Stimulated activated memory B cell treated with anti-CD40 and anti-IgM and Interleukin-4, amounts not matched to agents 10 μg/mL and 1 μg/mL and 100 μg/mL, for 72 hours (primary cell): ENCODE results near the gene SYT8.
"Not testable (repeated sequence)": the region's sequence is repeated elsewhere in the genome, so short reads cannot be mapped to it uniquely, and the experiment has no call there.

Experiments
- ATAC-seq: fragments of 150-1000 bp; cut with Tn5 transposase; 2 replicates; pipeline ENCODE4 v1.10.0; 2021
- H3K27ac Mint-ChIP-seq: one replicate; pipeline ENCODE4 v1.8.0; 2022; ENCODE audit warnings: mild to moderate bottlenecking, mixed read lengths
- H3K27me3 Mint-ChIP-seq: one replicate; pipeline ENCODE4 v1.8.0; 2022; ENCODE audit warnings: mixed read lengths
- H3K36me3 Mint-ChIP-seq: one replicate; pipeline ENCODE4 v1.8.0; 2022; ENCODE audit warnings: mixed read lengths
- H3K4me1 Mint-ChIP-seq: one replicate; pipeline ENCODE4 v1.8.0; 2022; ENCODE audit warnings: mixed read lengths
- H3K4me3 Mint-ChIP-seq: one replicate; pipeline ENCODE4 v1.8.0; 2022; ENCODE audit warnings: mild to moderate bottlenecking, moderate library complexity, mixed read lengths
- H3K9me3 Mint-ChIP-seq: one replicate; pipeline ENCODE4 v1.8.0; 2022; ENCODE audit warnings: mixed read lengths

The SYT8 gene

GRCh38 chr11:1866226-1866625 is 31.4 kb downstream of the SYT8 start:
- no peak overlapping the region for H3K4me3 Mint-ChIP-seq

GRCh38 chr11:1866776-1867175 is 32.0 kb downstream of the SYT8 start:
- H3K36me3 Mint-ChIP-seq = peaks cover 27% of the 10 kb centered on the region
- H3K27ac Mint-ChIP-seq = no peak overlapping the region
- no peaks in the 10 kb centered on the region for H3K27me3 Mint-ChIP-seq
- ATAC-seq = no peak
- no peak overlapping the region for H3K4me3 Mint-ChIP-seq
- no peaks in the 10 kb centered on the region for H3K9me3 Mint-ChIP-seq
- H3K4me1 Mint-ChIP-seq = no peaks in the 10 kb centered on the region

More at GRCh38 chr11:1866226-1866625, 31.4 kb downstream of the SYT8 start:
- H3K4me1 Mint-ChIP-seq = no peaks in the 10 kb centered on the region
- H3K27ac Mint-ChIP-seq = no peak overlapping the region
- ATAC-seq = no peak
- no peaks in the 10 kb centered on the region for H3K9me3 Mint-ChIP-seq
- H3K27me3 Mint-ChIP-seq = no peaks in the 10 kb centered on the region
- H3K36me3 Mint-ChIP-seq = peaks cover 27% of the 10 kb centered on the region

DNA sequence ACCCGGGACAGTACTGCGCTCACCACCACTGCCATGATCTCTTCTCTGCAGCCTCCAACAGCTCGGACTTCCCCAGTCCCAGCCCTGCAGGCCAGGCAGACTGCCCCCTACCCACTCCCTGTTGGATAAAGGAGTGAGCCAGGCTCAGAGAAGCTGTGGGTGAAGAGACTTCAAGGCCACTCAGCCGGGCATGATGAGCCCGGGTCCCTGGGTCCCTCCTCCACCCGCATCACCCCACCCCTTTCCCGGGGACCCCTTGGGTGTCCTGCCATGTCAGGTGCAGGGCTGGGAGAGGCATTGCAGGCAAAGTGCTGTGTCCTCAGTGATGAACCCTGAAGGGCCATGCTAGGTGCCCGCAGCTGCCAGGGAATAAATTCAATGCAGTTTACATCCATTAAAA is 32.6 kb downstream of the SYT8 start:
- H3K4me3 Mint-ChIP-seq = no peak overlapping the region
- no peaks in the 10 kb centered on the region for H3K9me3 Mint-ChIP-seq
- H3K36me3 Mint-ChIP-seq = peaks cover 31% of the 10 kb centered on the region

GRCh38 chr11:1868056-1868635 is 33.4 kb downstream of the SYT8 start:
- H3K4me1 Mint-ChIP-seq = no peaks in the 10 kb centered on the region
- no peaks in the 10 kb centered on the region for H3K9me3 Mint-ChIP-seq
- peak overlapping the region; percentile 57 for H3K27ac Mint-ChIP-seq
- ATAC-seq = no peak
- no peak overlapping the region for H3K4me3 Mint-ChIP-seq
- H3K36me3 Mint-ChIP-seq = peaks cover 36% of the 10 kb centered on the region
- H3K27me3 Mint-ChIP-seq = no peaks in the 10 kb centered on the region

More for the DNA sequence above, 32.6 kb downstream of the SYT8 start:
- H3K4me1 Mint-ChIP-seq = no peaks in the 10 kb centered on the region
- H3K27me3 Mint-ChIP-seq = no peaks in the 10 kb centered on the region
- no peak overlapping the region for H3K27ac Mint-ChIP-seq
- no peak for ATAC-seq

GRCh38 chr11:1868636-1869291 is 34.0 kb downstream of the SYT8 start:
- no peaks in the 10 kb centered on the region for H3K27me3 Mint-ChIP-seq

GRCh38 chr11:1869427-1870325 is 34.9 kb downstream of the SYT8 start:
- Mint-ChIP-seq H3K27me3 (no peaks in the 10 kb centered on the region), H3K36me3 (peaks cover 36% of the 10 kb centered on the region), H3K4me1 (no peaks in the 10 kb centered on the region), H3K4me3 (peak overlapping the region; percentile 25), H3K9me3 (no peaks in the 10 kb centered on the region), H3K27ac (peak overlapping the region; percentile 57)
- ATAC-seq = no peak

More at GRCh38 chr11:1868636-1869291, 34.0 kb downstream of the SYT8 start:
- Mint-ChIP-seq H3K27ac (peak overlapping the region; percentile 57), H3K9me3 (no peaks in the 10 kb centered on the region), H3K4me1 (no peaks in the 10 kb centered on the region), H3K36me3 (peaks cover 36% of the 10 kb centered on the region), H3K4me3 (peak overlapping the region; percentile 25)
- peak; percentile 64 for ATAC-seq

DNA sequence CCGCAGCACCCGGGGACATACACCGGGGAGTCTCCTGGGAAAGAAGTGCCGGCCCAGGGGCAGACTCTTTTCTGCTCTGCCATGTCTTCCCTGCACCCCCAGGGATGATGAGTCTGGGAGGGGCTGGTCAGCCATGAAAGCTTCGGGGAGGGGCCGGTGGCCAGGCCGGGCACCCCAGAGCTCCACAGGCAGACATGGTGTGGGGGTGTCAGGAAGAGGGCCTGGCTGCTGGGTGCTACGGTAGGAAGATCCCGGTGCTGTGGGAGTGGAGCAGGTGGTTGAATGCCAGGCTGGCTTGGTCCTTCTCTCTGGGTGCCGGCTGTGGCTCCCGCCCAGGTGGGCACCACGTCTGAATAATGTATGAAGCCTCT is 35.5 kb downstream of the SYT8 start:
- H3K36me3 Mint-ChIP-seq = peaks cover 35% of the 10 kb centered on the region
- peaks cover 4% of the 10 kb centered on the region for H3K4me1 Mint-ChIP-seq
- no peak for ATAC-seq
- peak overlapping the region; percentile 57 for H3K27ac Mint-ChIP-seq
- no peaks in the 10 kb centered on the region for H3K27me3 Mint-ChIP-seq
- no peaks in the 10 kb centered on the region for H3K9me3 Mint-ChIP-seq
- peak overlapping the region; percentile 22 for H3K4me3 Mint-ChIP-seq

DNA sequence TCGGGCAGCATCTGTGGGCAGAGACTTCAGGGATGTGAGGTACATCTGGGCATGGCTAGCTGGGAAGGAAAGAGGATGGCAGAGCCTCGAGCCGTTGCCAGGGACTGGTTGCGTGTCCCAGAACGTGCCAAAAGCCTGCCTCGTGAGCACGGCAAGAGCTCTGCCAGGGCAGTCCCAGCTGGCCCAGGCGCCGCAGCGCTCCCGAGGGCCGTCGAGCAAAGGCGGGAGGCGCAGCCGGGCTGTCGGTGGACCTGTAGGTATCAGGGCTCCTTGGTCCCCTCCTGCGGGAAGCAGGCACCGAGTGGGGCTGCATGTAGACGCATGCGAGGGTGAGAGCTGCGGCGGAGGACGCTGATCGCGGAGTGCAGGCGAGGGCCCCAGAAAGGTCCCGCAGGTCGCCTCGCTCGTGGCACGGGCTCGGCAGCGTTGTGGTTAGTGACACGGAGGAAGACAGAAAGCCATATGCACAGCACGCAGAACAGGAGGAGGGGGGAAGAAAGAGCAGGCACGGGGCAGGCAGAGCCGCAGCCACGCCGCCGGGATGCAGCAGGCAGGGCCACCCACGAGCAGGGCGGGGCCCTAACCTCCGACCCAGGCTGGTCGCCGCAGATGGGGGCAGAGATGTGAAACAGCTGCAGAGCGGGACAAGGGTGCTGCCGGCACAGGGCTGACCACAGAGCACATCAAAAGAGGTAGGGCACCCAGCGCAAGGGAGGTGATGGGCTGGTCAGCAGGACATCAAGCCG is 36.1 kb downstream of the SYT8 start:
- Mint-ChIP-seq H3K4me1 (peaks cover 9% of the 10 kb centered on the region), H3K9me3 (no peaks in the 10 kb centered on the region), H3K27me3 (no peaks in the 10 kb centered on the region), H3K4me3 (no peak overlapping the region), H3K36me3 (peaks cover 29% of the 10 kb centered on the region), H3K27ac (peak overlapping the region; percentile 57)
- ATAC-seq = no peak

- ATAC-seq = no peak
- Mint-ChIP-seq H3K9me3 (no peaks in the 10 kb centered on the region), H3K36me3 (peaks cover 25% of the 10 kb centered on the region), H3K27ac (peak overlapping the region; percentile 57), H3K4me1 (peaks cover 16% of the 10 kb centered on the region), H3K4me3 (peak overlapping the region; percentile 23), H3K27me3 (no peaks in the 10 kb centered on the region)
Observed at GRCh38 chr11:1871531-1871930, 36.7 kb downstream of the SYT8 start.

- Mint-ChIP-seq H3K4me1 (peaks cover 20% of the 10 kb centered on the region), H3K4me3 (no peak overlapping the region), H3K27me3 (no peaks in the 10 kb centered on the region), H3K9me3 (no peaks in the 10 kb centered on the region), H3K27ac (peak overlapping the region; percentile 57), H3K36me3 (peaks cover 25% of the 10 kb centered on the region)
- ATAC-seq = no peak
Observed at GRCh38 chr11:1872267-1872985, 37.6 kb downstream of the SYT8 start.

DNA sequence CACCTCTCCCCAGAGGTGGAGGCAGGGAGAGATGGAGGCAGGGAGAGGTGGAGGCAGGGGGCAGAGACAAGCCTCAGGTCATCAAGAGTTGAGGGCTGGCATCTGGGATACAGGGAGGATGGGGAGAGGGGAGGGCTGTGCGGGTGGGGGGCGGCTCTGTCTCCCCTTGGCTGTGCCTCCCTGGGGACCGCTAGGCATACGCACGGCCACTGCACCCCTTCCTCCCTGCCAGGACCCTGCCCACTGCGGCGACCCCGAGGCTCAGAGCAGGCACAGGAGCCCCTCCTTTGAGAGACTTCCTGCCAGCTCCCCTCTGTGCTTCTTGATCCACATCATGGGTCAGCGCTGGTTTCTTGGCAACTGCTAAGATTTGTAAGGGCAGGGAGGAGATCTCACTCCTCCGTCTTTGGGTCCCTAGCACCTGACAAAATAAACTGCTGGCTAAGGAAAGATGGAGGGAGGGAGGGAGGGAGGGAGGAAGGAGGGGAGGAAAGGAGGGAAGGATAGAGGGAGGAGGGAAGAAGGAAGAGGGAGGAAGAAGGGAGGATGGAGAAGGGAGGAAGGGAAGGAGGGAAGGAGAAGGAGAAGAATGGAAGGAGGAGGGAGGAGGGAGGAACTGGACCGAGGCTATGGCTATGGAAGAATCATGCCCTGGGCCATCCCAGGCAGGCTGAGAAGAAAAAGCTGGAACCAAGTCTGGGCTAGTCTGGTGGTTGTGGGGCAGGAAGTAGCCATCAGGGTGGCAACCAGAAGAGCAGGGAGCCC is 38.4 kb downstream of the SYT8 start:
- H3K9me3 Mint-ChIP-seq = no peaks in the 10 kb centered on the region
- peaks cover 28% of the 10 kb centered on the region for H3K4me1 Mint-ChIP-seq

DNA sequence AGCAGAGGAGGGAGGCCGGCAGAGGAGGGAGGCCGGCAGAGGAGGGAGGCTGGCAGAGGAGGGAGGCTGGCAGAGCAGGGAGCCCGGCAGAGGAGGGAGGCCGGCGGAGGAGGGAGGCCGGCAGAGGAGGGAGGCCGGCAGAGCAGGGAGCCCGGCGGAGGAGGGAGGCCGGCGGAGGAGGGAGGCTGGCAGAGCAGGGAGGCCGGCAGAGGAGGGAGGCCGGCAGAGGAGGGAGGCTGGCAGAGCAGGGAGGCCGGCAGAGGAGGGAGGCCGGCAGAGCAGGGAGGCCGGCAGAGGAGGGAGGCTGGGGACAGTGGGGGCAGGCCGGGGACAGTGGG is 39.0 kb downstream of the SYT8 start:
- H3K4me1 Mint-ChIP-seq = peaks cover 34% of the 10 kb centered on the region
- ATAC-seq, H3K4me3 Mint-ChIP-seq, H3K9me3 Mint-ChIP-seq, H3K27me3 Mint-ChIP-seq: not testable (repeated sequence)
- H3K27ac Mint-ChIP-seq = peak overlapping the region; percentile 71
- H3K36me3 Mint-ChIP-seq = peaks cover 24% of the 10 kb centered on the region

More for the DNA sequence above, 38.4 kb downstream of the SYT8 start:
- peak overlapping the region; percentile 71 for H3K27ac Mint-ChIP-seq
- no peak overlapping the region for H3K4me3 Mint-ChIP-seq
- H3K36me3 Mint-ChIP-seq = peaks cover 25% of the 10 kb centered on the region
- ATAC-seq = no peak
- H3K27me3 Mint-ChIP-seq = no peaks in the 10 kb centered on the region

GRCh38 chr11:1874441-1875092 is 39.8 kb downstream of the SYT8 start:
- not testable (repeated sequence) for H3K27ac Mint-ChIP-seq, H3K4me3 Mint-ChIP-seq, H3K27me3 Mint-ChIP-seq, ATAC-seq, H3K9me3 Mint-ChIP-seq
- H3K4me1 Mint-ChIP-seq = peaks cover 42% of the 10 kb centered on the region
- H3K36me3 Mint-ChIP-seq = peaks cover 16% of the 10 kb centered on the region
